ENCODE measurements around the gene TAF3. TPM values are rescaled to one million over a fixed set of nuclear protein-coding genes. Genes with fewer than 3 reads are reported as not detected.

The TAF3 gene
- total RNA-seq, 1 donor from 2014 or later = 4.8 TPM

DNA sequence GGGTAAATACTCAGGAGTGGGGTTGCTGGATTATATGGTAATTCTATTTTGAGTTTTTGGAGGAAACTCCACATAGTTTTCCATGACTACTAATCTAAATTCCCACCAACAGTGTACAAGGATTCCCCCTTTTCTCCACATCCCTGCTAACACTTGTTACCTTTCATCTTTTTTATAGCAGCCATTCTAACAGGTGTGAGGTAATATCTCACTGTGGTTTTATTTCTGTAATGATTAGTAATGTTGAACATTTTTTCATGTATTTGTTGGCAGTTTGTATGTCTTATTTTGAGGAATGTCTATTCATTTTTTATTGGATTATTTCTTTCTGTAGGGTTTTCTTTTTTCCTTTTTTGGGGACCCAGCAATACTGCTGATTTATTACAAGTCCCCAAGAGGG is 14.9 kb downstream of the TAF3 start:
- DNase-seq (ENCODE audit: low read depth) = no peak
- Histone ChIP-seq H3K36me3 (ENCODE audit: control insufficient read depth, insufficient read depth, low read length) (no peaks in the 10 kb centered on the region), H3K27me3 (ENCODE audit: control insufficient read depth, insufficient read depth, low read length) (no peaks in the 10 kb centered on the region), H3K4me3 (ENCODE audit: low read depth, low read length) (no peak overlapping the region)
- TF ChIP-seq, protein P1, sequence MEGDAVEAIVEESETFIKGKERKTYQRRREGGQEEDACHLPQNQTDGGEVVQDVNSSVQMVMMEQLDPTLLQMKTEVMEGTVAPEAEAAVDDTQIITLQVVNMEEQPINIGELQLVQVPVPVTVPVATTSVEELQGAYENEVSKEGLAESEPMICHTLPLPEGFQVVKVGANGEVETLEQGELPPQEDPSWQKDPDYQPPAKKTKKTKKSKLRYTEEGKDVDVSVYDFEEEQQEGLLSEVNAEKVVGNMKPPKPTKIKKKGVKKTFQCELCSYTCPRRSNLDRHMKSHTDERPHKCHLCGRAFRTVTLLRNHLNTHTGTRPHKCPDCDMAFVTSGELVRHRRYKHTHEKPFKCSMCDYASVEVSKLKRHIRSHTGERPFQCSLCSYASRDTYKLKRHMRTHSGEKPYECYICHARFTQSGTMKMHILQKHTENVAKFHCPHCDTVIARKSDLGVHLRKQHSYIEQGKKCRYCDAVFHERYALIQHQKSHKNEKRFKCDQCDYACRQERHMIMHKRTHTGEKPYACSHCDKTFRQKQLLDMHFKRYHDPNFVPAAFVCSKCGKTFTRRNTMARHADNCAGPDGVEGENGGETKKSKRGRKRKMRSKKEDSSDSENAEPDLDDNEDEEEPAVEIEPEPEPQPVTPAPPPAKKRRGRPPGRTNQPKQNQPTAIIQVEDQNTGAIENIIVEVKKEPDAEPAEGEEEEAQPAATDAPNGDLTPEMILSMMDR (IDR thresholded peaks at IDR 0.05; ENCODE audit: insufficient read depth, low read length, poor library complexity, severe bottlenecking) = no peak

DNA sequence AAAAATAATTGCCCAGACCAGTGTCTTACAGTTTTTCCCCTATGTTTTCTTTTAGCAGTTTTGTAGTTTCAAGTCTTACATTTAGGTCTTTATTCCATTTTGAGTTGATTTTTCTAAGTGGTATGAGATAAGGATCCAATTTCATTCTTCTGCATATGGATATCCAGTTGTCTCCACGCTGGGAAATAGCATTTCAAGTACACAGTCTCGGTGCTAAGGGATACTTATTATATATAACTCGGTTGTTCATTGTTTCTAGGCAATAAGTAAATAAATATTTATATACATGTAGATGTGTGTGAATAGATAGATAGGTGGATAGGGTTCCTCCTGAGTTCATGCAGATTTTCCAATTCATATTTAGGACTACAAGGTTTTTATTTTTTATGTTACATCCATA is 16.0 kb downstream of the TAF3 start:
- H3K4me3 ChIP-seq (ENCODE audit: low read depth, low read length) = no peak overlapping the region
- TF ChIP-seq, protein P1 (IDR thresholded peaks at IDR 0.05; ENCODE audit: insufficient read depth, low read length, poor library complexity, severe bottlenecking) = no peak
- H3K27me3 ChIP-seq (ENCODE audit: control insufficient read depth, insufficient read depth, low read length) = no peaks in the 10 kb centered on the region
- H3K36me3 ChIP-seq (ENCODE audit: control insufficient read depth, insufficient read depth, low read length) = no peaks in the 10 kb centered on the region
- DNase-seq (ENCODE audit: low read depth) = no peak

DNA sequence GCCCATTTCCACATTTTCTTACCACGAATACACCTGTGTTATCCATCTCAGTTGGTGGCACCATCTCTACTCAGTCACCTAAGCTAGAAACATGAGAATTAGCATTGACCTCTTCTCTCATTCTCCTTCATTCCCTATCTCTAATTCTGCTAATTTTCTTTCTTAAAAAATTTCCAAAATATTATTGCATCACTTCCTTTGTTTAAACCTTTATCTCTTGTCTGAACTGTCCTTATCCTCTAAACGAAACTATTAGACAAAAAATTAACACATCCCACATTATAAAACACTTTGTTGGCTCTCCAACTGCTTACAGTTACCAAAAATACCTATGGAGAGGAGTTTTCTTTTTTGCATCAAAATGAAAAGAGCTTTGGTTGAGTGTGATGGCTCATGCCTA is 18.3 kb downstream of the TAF3 start:
- TF ChIP-seq, protein P1 (IDR thresholded peaks at IDR 0.05; ENCODE audit: insufficient read depth, low read length, poor library complexity, severe bottlenecking) = no peak
- H3K36me3 ChIP-seq (ENCODE audit: control insufficient read depth, insufficient read depth, low read length) = no peaks in the 10 kb centered on the region
- no peak overlapping the region for H3K4me3 ChIP-seq (ENCODE audit: low read depth, low read length)
- H3K27me3 ChIP-seq (ENCODE audit: control insufficient read depth, insufficient read depth, low read length) = no peaks in the 10 kb centered on the region
- no peak for DNase-seq (ENCODE audit: low read depth)

DNA sequence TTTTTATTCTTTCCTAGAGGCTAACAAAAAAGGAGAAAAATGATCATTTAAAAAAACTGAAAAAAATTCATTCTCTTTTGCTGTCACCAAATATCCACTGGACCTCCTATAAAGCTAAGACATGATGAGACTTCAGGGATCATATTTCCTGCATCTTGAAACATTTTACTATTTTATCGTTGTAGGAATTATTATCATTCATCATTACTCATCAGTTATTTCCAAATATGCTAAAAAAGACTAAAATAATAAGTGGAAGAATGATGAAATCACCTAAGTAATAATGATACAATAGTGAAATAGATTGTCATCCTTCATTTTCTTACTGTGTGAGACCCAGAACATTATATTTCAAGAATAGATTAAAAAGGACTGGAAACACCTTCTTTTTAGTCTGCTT is 28.3 kb downstream of the TAF3 start:
- Histone ChIP-seq H3K4me3 (ENCODE audit: low read depth, low read length) (no peak overlapping the region), H3K36me3 (ENCODE audit: control insufficient read depth, insufficient read depth, low read length) (no peaks in the 10 kb centered on the region), H3K27me3 (ENCODE audit: control insufficient read depth, insufficient read depth, low read length) (no peaks in the 10 kb centered on the region)
- TF ChIP-seq, protein P1 (IDR thresholded peaks at IDR 0.05; ENCODE audit: insufficient read depth, low read length, poor library complexity, severe bottlenecking) = no peak
- DNase-seq (ENCODE audit: low read depth) = no peak

DNA sequence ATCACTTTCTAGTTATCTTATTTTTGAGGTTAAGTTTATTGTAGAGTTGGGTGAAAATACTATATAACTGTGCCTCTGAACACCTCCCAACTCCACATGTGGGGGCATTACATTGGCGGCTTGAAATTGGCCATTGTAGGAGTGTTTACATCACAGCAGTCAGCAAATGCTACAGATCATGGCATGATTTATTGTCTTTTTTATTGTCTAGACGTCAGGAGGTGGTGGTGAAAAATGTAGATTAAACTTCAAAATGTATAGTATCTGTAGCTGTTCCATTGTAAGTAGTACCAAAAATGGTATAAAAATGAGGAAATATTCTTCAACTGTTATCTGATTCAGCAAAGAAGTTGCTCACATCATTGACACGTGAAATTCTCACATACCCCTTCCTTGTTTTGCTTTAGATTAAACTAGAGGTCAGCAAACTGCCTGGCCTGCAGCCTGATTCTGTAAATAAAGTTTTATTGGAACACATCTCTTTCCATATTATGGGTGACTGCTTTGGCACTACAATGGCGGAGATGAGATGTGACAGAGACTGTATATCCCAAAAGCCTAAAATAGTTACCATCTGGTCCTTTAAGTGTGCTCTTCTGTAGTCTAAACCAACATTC is 35.0 kb downstream of the TAF3 start:
- DNase-seq (ENCODE audit: low read depth) = no peak
- H3K4me3 ChIP-seq (ENCODE audit: low read depth, low read length) = no peak overlapping the region
- TF ChIP-seq, protein P1 (IDR thresholded peaks at IDR 0.05; ENCODE audit: insufficient read depth, low read length, poor library complexity, severe bottlenecking) = no peak
- H3K36me3 ChIP-seq (ENCODE audit: control insufficient read depth, insufficient read depth, low read length) = no peaks in the 10 kb centered on the region
- H3K27me3 ChIP-seq (ENCODE audit: control insufficient read depth, insufficient read depth, low read length) = no peaks in the 10 kb centered on the region

DNA sequence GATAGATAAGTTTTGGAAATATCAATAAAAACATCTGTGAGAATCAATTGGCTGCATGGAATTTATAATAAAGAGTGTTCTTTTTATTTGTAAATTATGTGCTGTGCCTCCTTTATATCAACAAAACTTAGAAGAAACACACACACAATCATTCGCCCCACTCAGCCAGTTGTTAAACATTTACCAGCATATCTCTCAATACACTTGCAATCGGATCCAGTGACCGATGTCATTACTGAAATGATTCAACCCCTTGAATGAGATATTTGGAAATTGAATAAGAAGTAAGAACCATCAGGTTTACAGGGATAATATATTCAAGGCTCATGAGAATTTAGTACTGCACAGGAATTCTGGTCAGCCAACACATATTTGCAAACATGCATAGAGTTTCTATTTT is 35.6 kb downstream of the TAF3 start:
- no peaks in the 10 kb centered on the region for H3K27me3 ChIP-seq (ENCODE audit: control insufficient read depth, insufficient read depth, low read length)
- TF ChIP-seq, protein P1 (IDR thresholded peaks at IDR 0.05; ENCODE audit: insufficient read depth, low read length, poor library complexity, severe bottlenecking) = no peak
- no peak overlapping the region for H3K4me3 ChIP-seq (ENCODE audit: low read depth, low read length)
- DNase-seq (ENCODE audit: low read depth) = no peak
- no peaks in the 10 kb centered on the region for H3K36me3 ChIP-seq (ENCODE audit: control insufficient read depth, insufficient read depth, low read length)
